Kidney (tissue), 14 donors: ENCODE results near the gene CHST3. TPM values are rescaled to one million over a fixed set of nuclear protein-coding genes. Genes with fewer than 3 reads are reported as not detected.

Experiments used
- DNase-seq, 5 donors: peaks; one replicate each; pipeline ENCODE4 v3.0.0-alpha.2; 2013 to 2020
- FAIRE-seq: peaks from 2 replicates; lab custom pipeline; 2012; peaks lifted over from hg19 to GRCh38; lab: Jason Lieb, UNC
- H3K27ac ChIP-seq, 2 donors: one replicate each; pipeline ENCODE4 v1.7.0; 2013; ENCODE audit warnings: low read depth in 2 of 2, low read length in 2 of 2, inconsistent platforms in 1 of 2
- H3K27me3 ChIP-seq: one replicate; pipeline ENCODE4 v1.7.1; 2013; ENCODE audit warnings: low read length, inconsistent platforms; ENCODE audit not compliant: control insufficient read depth, insufficient read depth
- H3K36me3 ChIP-seq, 3 donors: one replicate each; pipeline versions ENCODE4 v1.7.0 to v1.7.1; 2013; ENCODE audit warnings: low read length in 3 of 3, control low read depth in 1 of 3, inconsistent platforms in 1 of 3; ENCODE audit not compliant: insufficient read depth in 3 of 3, control insufficient read depth in 2 of 3
- H3K4me1 ChIP-seq, 3 donors: one replicate each; pipeline versions ENCODE4 v1.7.0 to v1.7.1; 2013; ENCODE audit warnings: low read length in 3 of 3, inconsistent platforms in 1 of 3, low read depth in 1 of 3; ENCODE audit not compliant: control insufficient read depth in 2 of 3, insufficient read depth in 2 of 3
- H3K4me3 ChIP-seq, 3 donors: one replicate each; pipeline versions ENCODE4 v1.7.0 to v1.8.1; 2013; ENCODE audit warnings: low read length in 3 of 3, control low read depth in 1 of 3, inconsistent platforms in 1 of 3
- H3K9ac ChIP-seq, 3 donors: one replicate each; pipeline versions ENCODE4 v1.7.0 to v1.7.1; 2013; ENCODE audit warnings: low read length in 3 of 3, control low read depth in 1 of 3, inconsistent platforms in 1 of 3
- H3K9me3 ChIP-seq, 3 donors: one replicate each; pipeline versions ENCODE4 v1.7.0 to v1.7.1; 2013; ENCODE audit warnings: low read length in 3 of 3, control low read depth in 1 of 3, inconsistent platforms in 1 of 3; ENCODE audit not compliant: control insufficient read depth in 2 of 3, insufficient read depth in 1 of 3
- intact Hi-C: fragments of 100-400 bp; cut with DNase I; formaldehyde crosslinking; loops from one replicate; pipeline ENCODE4 v1.11.1; 2022
- polyA plus RNA-seq: library from polyadenylated mRNA; stranded (reverse); fragments of 350-450 nt; fragmentation: Illumina TruSeq; extraction: RNeasy Lipid Tissue Mini Kit (QIAGEN cat#74804); gene quantifications from one replicate; pipeline ENCODE4 v1.2.3, GENCODE V29; 2014; ENCODE audit warnings: low read depth, low replicate concordance; ENCODE audit not compliant: insufficient read depth
- total RNA-seq: library from RNA; stranded (reverse); fragmentation: NEBNext Ultra II Directional; extraction: Animal tissue kit (Norgen Biotek cat#: 25700); gene quantifications from one replicate; pipeline ENCODE4 v1.2.1, GENCODE V29; 2021
- TF ChIP-seq, protein P1 (sequence below): IDR thresholded peaks from 3 replicates; pipeline ENCODE4 v1.5.1; 2012; ENCODE audit warnings: mild to moderate bottlenecking, moderate library complexity, borderline replicate concordance; ENCODE audit not compliant: insufficient read depth; ENCODE audit errors: extremely low read depth
- donor health status: control.
- donor health status: control.
- donor health status: control.
- donor health status: control.
- donor health status: control.
- donor health status: DM: yes; HTN: yes; CAD: no.
- donor health status: Normal renal cell carcinoma (clear cell type).

The CHST3 gene
- total and polyA plus RNA-seq, 2 donors from 2014 or later = 9.1 to 31.5 TPM

DNA sequence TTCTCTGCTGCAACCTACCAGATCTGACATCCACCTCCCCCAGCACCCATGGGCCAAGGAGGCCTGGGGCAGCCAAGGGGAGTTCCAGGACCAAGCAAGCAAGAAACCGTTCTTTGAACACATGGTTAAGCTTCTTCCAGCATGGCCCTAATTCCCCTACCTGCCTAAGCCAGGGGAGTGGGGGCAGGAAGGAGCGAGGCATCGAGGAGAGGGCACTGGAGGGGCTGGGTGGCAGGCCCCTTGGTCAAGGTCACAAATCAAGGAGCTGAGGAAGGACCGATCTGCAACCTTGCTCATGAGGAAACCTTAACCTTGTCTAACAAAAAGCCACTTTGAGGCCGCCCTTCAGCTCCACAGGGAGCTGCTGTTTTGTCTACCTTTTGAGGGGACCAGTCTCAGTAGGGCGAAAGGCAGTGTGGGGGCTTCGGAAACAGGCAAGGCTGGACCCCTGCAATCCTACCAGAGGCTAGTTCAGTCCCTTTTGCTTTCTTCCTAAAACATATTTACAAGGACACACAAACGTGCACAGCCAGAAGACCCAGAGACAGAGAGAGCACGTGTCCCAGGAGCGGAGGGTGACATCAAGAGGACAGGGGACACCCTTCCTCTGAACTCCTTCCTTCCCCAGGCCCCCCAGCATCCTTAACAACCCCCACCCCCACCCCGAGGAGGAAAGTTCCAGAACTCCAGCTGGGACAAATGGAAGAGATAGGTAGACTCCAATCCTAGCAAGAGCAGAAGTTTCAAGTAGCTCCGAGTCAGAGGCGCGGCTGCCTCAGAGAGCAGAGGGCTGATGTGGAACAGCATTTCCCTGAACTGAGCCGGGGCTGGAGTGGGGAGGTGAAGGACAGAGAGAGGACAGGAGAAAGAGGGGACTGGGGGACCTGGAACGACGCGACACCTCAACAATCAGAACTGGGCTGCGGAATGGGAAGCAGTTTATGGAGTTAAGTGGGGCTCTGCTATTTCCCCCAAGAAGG is 95.9 kb downstream of the CHST3 start:
- TF ChIP-seq, protein P1, sequence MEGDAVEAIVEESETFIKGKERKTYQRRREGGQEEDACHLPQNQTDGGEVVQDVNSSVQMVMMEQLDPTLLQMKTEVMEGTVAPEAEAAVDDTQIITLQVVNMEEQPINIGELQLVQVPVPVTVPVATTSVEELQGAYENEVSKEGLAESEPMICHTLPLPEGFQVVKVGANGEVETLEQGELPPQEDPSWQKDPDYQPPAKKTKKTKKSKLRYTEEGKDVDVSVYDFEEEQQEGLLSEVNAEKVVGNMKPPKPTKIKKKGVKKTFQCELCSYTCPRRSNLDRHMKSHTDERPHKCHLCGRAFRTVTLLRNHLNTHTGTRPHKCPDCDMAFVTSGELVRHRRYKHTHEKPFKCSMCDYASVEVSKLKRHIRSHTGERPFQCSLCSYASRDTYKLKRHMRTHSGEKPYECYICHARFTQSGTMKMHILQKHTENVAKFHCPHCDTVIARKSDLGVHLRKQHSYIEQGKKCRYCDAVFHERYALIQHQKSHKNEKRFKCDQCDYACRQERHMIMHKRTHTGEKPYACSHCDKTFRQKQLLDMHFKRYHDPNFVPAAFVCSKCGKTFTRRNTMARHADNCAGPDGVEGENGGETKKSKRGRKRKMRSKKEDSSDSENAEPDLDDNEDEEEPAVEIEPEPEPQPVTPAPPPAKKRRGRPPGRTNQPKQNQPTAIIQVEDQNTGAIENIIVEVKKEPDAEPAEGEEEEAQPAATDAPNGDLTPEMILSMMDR = no peak
- no peak for DNase-seq
- no peaks in the 10 kb centered on the region for H3K36me3 ChIP-seq
- no peak overlapping the region for H3K4me3 ChIP-seq
- no peak overlapping the region for H3K27ac ChIP-seq
- H3K4me1 ChIP-seq = no peaks in the 10 kb centered on the region
- FAIRE-seq = no peak
- H3K9ac ChIP-seq = no peak overlapping the region
- H3K27me3 ChIP-seq = no peaks in the 10 kb centered on the region
- no peaks in the 10 kb centered on the region for H3K9me3 ChIP-seq
- intact Hi-C loops = no loop called here

DNA sequence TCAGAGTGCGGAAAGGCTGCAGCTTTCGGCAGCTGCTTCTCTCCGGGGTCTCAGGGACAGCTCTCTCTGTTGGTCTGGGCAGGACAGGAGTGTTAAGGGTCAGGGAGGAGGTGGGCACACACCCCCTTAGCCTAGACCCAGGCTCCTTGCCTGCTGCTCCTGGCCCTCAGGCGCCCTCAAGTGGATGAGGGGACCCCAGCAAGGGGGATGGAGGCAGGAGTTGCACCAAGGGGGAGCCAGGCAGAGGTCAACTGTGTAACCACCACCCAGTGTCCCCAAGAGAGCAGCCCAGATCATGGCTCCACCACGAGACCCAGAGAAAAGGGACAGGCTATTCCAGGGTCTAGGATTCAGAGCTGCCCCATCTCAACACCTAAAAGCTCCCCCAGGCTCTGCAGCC is 97.3 kb downstream of the CHST3 start:
- Histone ChIP-seq H3K9ac (no peak overlapping the region), H3K4me3 (no peak overlapping the region), H3K4me1 (no peaks in the 10 kb centered on the region), H3K9me3 (no peaks in the 10 kb centered on the region), H3K27me3 (no peaks in the 10 kb centered on the region), H3K27ac (no peak overlapping the region), H3K36me3 (no peaks in the 10 kb centered on the region)
- DNase-seq (no peak), FAIRE-seq (no peak)
- TF ChIP-seq, protein P1 = no peak
- intact Hi-C loops = no loop called here

- H3K4me3 ChIP-seq = no peak overlapping the region
- H3K9ac ChIP-seq = no peak overlapping the region
- H3K4me1 ChIP-seq = peaks cover 0 to 1% (median 0%) of the 10 kb centered on the region in 3 donors
- H3K27me3 ChIP-seq = no peaks in the 10 kb centered on the region
- TF ChIP-seq, protein P1 = no peak
- H3K9me3 ChIP-seq = no peaks in the 10 kb centered on the region
- no peak overlapping the region for H3K27ac ChIP-seq
- no peak for FAIRE-seq
- DNase-seq = no peak
- intact Hi-C loops = no loop called here
- no peaks in the 10 kb centered on the region for H3K36me3 ChIP-seq
These were observed 97.7 kb downstream of the CHST3 start for GRCh38 chr10:72061930-72062329.
